Activated T-helper 1 cell treated with anti-CD3 and anti-CD28 coated beads, Interleukin-12 subunit alpha, Interleukin-12 subunit beta, Interleukin-2, Interleukin-4 antibody, amounts not matched to agents 30 ng/mL and 10 ng/mL and 1 ng/mL, durations not matched to agents 14 hours and 24 hours and 36 hours (primary cell): ENCODE results near the gene PLCG2. TPM values are rescaled to one million over a fixed set of nuclear protein-coding genes. Genes with fewer than 3 reads are reported as not detected.
"Not testable (repeated sequence)": the region's sequence is repeated elsewhere in the genome, so short reads cannot be mapped to it uniquely, and the experiment has no call there.

Experiments used
- DNase-seq: peaks from one replicate; pipeline ENCODE4 v3.0.0; 2021; ENCODE audit warnings: low spot score
- H3K27ac Mint-ChIP-seq: one replicate; pipeline ENCODE4 v1.8.0; 2021; ENCODE audit warnings: mild to moderate bottlenecking, mixed read lengths
- H3K27me3 Mint-ChIP-seq: one replicate; pipeline ENCODE4 v1.8.0; 2022; ENCODE audit warnings: mild to moderate bottlenecking, moderate library complexity, mixed read lengths; ENCODE audit not compliant: insufficient read depth
- H3K36me3 Mint-ChIP-seq: one replicate; pipeline ENCODE4 v1.8.0; 2021; ENCODE audit warnings: low read depth, mixed read lengths
- H3K4me1 Mint-ChIP-seq: one replicate; pipeline ENCODE4 v1.8.0; 2021; ENCODE audit warnings: low read depth, mixed read lengths
- H3K4me3 Mint-ChIP-seq: one replicate; pipeline ENCODE4 v1.8.0; 2021; ENCODE audit warnings: mild to moderate bottlenecking, moderate library complexity, mixed read lengths
- H3K9me3 Mint-ChIP-seq: one replicate; pipeline ENCODE4 v1.8.0; 2021; ENCODE audit warnings: mixed read lengths
- intact Hi-C: fragments of 100-400 bp; cut with micrococcal nuclease; formaldehyde crosslinking; loops from one replicate; pipeline ENCODE4 v1.15.1; 2024
- total RNA-seq: library from RNA; stranded (reverse); gene quantifications from 2 replicates; pipeline ENCODE4 v1.2.3, GENCODE V29; 2022

The PLCG2 gene
- total RNA-seq, 1 donor from 2014 or later: 13.7 TPM

- Mint-ChIP-seq H3K4me1 (peaks cover 8% of the 10 kb centered on the region), H3K27me3 (peaks cover 12% of the 10 kb centered on the region), H3K9me3 (no peaks in the 10 kb centered on the region), H3K36me3 (peaks cover 3% of the 10 kb centered on the region), H3K4me3 (no peak overlapping the region), H3K27ac (no peak overlapping the region)
- intact Hi-C loops: loop anchor here (5.0 kb wide), 3 partner anchors 41 to 506 kb away; no protein-coding TSS in a partner anchor
- no peak for DNase-seq
Observed at GRCh38 chr16:81873206-81873605, 94.1 kb downstream of the PLCG2 start.

DNA sequence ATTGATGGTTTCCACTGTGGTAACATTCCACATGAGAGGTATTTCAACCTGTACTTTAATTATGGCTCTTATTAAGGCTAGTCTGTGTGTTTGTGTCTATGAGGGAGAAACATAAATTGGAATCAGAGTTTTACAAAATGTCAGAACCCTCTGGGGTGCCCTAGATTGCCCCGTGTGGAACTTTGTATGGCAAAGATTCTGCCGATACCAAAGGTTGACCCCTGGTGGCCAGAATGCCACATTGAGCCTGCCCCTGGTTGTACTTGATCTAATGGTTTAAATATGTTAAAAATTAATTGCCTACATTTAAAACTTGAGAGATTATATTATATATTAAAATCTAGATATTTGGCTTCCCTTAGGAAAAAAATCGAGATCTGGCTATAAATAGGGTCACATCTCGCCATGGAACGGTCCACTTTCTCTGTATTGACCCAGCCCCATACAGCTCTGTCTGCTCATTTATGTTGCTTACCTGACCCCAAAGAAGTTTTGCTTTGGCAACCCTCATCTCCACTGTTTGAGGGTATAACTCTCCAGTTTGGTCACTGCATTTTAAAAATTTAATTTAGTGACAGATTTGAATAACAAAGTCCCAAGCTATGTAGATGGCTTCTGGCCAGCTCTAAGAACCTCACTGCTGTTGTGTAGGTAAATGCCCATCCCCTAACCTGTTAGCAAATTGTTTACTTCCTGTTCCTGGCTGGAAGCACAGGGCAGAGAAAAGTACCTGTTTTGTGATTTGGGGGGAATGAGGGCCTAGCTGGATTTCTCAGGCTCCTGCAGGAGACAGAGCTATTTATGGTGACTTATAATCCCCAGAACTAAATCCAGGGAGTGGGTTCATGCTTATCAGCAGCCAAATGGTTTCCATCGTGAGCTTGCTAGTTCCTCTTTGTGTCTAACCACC, 95.0 kb downstream of the PLCG2 start:
- Mint-ChIP-seq H3K27me3 (peaks cover 12% of the 10 kb centered on the region), H3K27ac (no peak overlapping the region), H3K4me1 (peaks cover 8% of the 10 kb centered on the region), H3K4me3 (no peak overlapping the region), H3K36me3 (peaks cover 3% of the 10 kb centered on the region), H3K9me3 (no peaks in the 10 kb centered on the region)
- intact Hi-C loops: loop anchor here (2.0 to 5.0 kb wide), 6 partner anchors 42 to 507 kb away; partner anchors contain the start of gene PLCG2
- DNase-seq: peak; percentile 38

GRCh38 chr16:81875461-81875860, 96.4 kb downstream of the PLCG2 start:
- Mint-ChIP-seq H3K4me1 (peaks cover 8% of the 10 kb centered on the region), H3K9me3 (no peaks in the 10 kb centered on the region), H3K27me3 (peaks cover 9% of the 10 kb centered on the region), H3K4me3 (no peak overlapping the region), H3K27ac (no peak overlapping the region), H3K36me3 (no peaks in the 10 kb centered on the region)
- DNase-seq: no peak
- intact Hi-C loops: loop anchor here (2.0 kb wide), 3 partner anchors 97 to 253 kb away; partner anchors contain the start of gene PLCG2

DNA sequence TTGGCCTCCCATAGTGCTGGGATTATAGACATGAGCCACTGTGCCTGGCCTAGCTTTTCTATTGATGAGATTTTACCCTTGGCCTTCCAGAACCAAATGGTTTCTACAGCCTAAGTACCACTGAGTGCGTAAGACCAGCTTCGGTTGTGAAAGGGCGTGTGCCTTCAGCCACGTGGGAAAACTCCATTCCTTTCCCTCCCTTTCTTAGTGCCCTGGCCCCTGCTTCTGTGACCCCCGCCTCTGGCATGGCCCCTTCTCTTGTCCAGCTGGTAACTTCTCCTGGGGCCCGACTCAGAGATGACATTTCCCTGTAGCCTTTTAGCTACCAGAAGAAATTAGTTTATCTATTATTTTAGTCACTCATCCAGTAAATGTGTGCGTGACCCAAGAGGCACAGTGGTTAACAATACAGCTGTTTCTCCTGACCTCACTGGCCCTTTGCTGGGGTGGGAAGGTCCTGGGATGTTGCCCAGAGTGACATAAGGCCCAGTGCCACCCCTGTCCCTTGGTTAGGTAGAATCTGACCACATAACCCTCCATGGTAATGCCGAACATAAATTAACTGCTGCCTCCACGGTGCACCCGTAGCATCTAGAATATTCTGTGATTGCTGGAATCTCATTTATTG, 97.3 kb downstream of the PLCG2 start:
- no peak for DNase-seq
- no peak overlapping the region for H3K4me3 Mint-ChIP-seq
- H3K36me3 Mint-ChIP-seq: no peaks in the 10 kb centered on the region
- H3K9me3 Mint-ChIP-seq: no peaks in the 10 kb centered on the region
- peaks cover 9% of the 10 kb centered on the region for H3K27me3 Mint-ChIP-seq
- no peak overlapping the region for H3K27ac Mint-ChIP-seq
- peaks cover 8% of the 10 kb centered on the region for H3K4me1 Mint-ChIP-seq
- intact Hi-C loops: no loop called here

GRCh38 chr16:81877490-81877889, 98.4 kb downstream of the PLCG2 start:
- intact Hi-C loops, H3K4me1 Mint-ChIP-seq, H3K9me3 Mint-ChIP-seq, H3K36me3 Mint-ChIP-seq, H3K27ac Mint-ChIP-seq, H3K27me3 Mint-ChIP-seq, H3K4me3 Mint-ChIP-seq, DNase-seq: not testable (repeated sequence)

GRCh38 chr16:81878529-81878928, 99.4 kb downstream of the PLCG2 start:
- Mint-ChIP-seq H3K9me3 (no peaks in the 10 kb centered on the region), H3K4me1 (no peaks in the 10 kb centered on the region), H3K27ac (no peak overlapping the region), H3K27me3 (no peaks in the 10 kb centered on the region), H3K4me3 (no peak overlapping the region), H3K36me3 (no peaks in the 10 kb centered on the region)
- intact Hi-C loops: no loop called here
- no peak for DNase-seq

- Mint-ChIP-seq H3K27me3 (no peaks in the 10 kb centered on the region), H3K36me3 (no peaks in the 10 kb centered on the region), H3K4me1 (no peaks in the 10 kb centered on the region), H3K27ac (no peak overlapping the region), H3K4me3 (no peak overlapping the region), H3K9me3 (no peaks in the 10 kb centered on the region)
- intact Hi-C loops: no loop called here
- no peak for DNase-seq
Observed at GRCh38 chr16:81879625-81880024, 100.5 kb downstream of the PLCG2 start.

DNA sequence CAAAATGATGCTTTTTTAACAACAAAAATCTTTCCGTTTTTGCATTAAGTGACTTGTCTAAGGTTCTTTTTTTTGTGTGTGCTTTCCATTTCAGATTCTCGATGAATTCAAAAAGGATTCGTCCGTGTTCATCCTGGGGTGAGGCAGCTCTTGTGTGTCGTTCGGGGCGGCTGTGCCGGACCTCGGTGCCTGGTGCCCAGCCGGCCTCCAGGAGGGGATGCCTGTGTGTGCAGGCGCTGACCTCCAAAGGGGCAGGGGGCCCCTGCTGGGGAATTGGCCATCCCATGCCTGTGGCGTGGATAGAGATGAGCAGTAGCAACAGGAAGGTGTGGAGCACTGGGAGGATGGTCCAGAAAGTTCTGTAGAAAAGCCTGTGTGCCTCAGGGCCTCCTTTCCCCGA, 101.7 kb downstream of the PLCG2 start:
- H3K4me1 Mint-ChIP-seq: no peaks in the 10 kb centered on the region
- intact Hi-C loops: no loop called here
- no peaks in the 10 kb centered on the region for H3K27me3 Mint-ChIP-seq
- no peak for DNase-seq
- no peak overlapping the region for H3K27ac Mint-ChIP-seq
- no peak overlapping the region for H3K4me3 Mint-ChIP-seq
- no peaks in the 10 kb centered on the region for H3K9me3 Mint-ChIP-seq
- no peaks in the 10 kb centered on the region for H3K36me3 Mint-ChIP-seq

- intact Hi-C loops: no loop called here
- H3K27me3 Mint-ChIP-seq: no peaks in the 10 kb centered on the region
- no peak overlapping the region for H3K4me3 Mint-ChIP-seq
Observed at GRCh38 chr16:81881228-81881627, 102.1 kb downstream of the PLCG2 start.

DNA sequence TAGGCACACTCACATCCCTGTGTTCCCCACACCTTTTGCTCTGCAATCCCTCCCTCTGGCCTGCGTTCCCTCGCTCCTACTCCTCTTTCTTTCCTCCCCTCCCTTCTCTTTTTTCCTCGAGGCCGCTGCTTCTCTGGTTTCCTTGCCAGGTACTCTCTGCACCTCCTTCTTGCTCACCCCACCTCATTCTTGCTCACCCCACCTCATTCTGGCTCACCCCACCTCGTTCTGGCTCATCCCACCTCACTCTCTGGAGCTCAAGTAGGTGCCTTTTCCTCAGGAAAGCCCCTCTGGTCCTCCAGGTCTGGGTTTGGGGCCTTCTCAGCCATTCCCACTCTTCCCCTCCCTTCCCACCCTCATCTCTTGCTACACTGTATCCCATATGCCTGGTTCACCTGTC, 103.5 kb downstream of the PLCG2 start:
- no peaks in the 10 kb centered on the region for H3K9me3 Mint-ChIP-seq
- intact Hi-C loops: no loop called here
- H3K27me3 Mint-ChIP-seq: no peaks in the 10 kb centered on the region
- no peak overlapping the region for H3K27ac Mint-ChIP-seq
- H3K4me3 Mint-ChIP-seq: no peak overlapping the region
- H3K36me3 Mint-ChIP-seq: no peaks in the 10 kb centered on the region
- no peak for DNase-seq
- H3K4me1 Mint-ChIP-seq: no peaks in the 10 kb centered on the region

More at GRCh38 chr16:81881228-81881627, 102.1 kb downstream of the PLCG2 start:
- H3K4me1 Mint-ChIP-seq: no peaks in the 10 kb centered on the region
- DNase-seq: no peak
- H3K36me3 Mint-ChIP-seq: no peaks in the 10 kb centered on the region
- H3K9me3 Mint-ChIP-seq: no peaks in the 10 kb centered on the region
- H3K27ac Mint-ChIP-seq: no peak overlapping the region

- Mint-ChIP-seq H3K4me3 (no peak overlapping the region), H3K4me1 (no peaks in the 10 kb centered on the region), H3K27me3 (no peaks in the 10 kb centered on the region), H3K36me3 (no peaks in the 10 kb centered on the region), H3K9me3 (no peaks in the 10 kb centered on the region), H3K27ac (no peak overlapping the region)
- no peak for DNase-seq
- intact Hi-C loops: no loop called here
Observed at GRCh38 chr16:81883235-81883634, 104.1 kb downstream of the PLCG2 start.

GRCh38 chr16:81885976-81886586, 107.0 kb downstream of the PLCG2 start:
- Mint-ChIP-seq H3K4me3 (no peak overlapping the region), H3K27ac (no peak overlapping the region), H3K27me3 (no peaks in the 10 kb centered on the region), H3K9me3 (no peaks in the 10 kb centered on the region), H3K4me1 (no peaks in the 10 kb centered on the region), H3K36me3 (no peaks in the 10 kb centered on the region)
- intact Hi-C loops: loop anchor here (5.0 kb wide), 1 partner anchor 519 kb away; no protein-coding TSS in a partner anchor
- DNase-seq: peak; percentile 3
